Amniotic stem cell (primary cell): Measurements from ENCODE around the gene ARMC3.

Experiments
- DNase-seq: peaks from one replicate; lab custom pipeline; 2025; lab: John Stamatoyannopoulos, UW

ARMC3 gene

DNA sequence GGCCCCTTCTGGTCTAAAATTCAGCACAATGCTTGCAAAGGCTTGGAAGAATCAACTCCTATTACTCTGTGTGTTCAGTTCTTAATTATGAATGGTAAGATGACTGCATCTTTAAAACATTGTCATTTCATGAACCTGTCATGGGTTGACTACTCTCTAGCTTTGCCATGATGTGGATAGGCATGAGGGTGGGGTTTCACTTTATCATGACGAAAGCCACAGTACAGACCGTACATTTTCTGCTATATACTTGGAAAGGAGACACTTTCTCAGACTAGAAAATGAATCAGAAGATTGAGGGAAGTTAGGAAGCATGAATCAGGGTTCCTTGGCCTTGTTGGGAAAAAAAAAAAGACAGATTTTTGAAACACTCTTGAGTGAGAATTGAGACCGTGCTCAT lies 147.8 kb downstream of the ARMC3 start:
- no peak for DNase-seq

DNA sequence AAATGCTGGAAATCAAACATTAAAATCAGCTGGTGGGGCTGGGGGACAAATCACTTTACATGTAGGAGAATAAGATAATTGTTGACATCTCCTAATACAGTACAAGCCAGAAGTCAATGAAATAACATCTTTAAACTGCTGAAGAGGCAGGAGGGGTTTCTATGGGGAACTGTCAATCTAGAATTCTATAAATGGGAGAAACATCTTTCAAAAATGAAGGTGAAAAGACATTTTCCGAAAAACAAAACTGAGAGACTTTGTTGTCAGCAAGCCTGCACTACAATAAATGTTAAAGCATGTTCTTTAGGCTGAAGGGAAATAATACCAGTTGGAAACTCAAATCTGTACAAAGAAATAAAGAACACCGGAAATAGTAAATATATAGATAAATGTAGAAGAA lies 150.3 kb downstream of the ARMC3 start:
- no peak for DNase-seq

DNA sequence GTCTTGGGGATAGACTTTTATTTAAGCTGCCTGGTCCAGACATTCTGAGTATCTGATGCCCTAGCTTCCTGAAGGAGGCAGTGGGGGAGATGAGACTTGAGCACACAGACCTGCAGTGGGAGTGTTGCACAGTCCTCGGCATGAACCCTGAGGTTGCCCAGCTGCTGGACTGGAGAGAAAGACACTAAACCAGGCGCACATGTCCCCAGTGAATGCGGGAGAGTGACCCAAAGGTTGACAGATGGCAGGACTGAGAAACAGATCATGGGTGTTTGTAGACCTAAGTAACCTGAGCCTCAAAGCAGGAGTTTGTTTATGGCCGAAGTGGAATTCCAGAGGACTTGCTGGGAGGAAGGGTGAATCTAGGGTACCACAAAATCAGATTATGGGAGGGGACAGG lies 151.8 kb downstream of the ARMC3 start:
- DNase-seq: no peak

GRCh38 chr10:23080262-23080661 lies 152.4 kb downstream of the ARMC3 start:
- DNase-seq: no peak

GRCh38 chr10:23081221-23081750 lies 153.4 kb downstream of the ARMC3 start:
- no peak for DNase-seq

DNA sequence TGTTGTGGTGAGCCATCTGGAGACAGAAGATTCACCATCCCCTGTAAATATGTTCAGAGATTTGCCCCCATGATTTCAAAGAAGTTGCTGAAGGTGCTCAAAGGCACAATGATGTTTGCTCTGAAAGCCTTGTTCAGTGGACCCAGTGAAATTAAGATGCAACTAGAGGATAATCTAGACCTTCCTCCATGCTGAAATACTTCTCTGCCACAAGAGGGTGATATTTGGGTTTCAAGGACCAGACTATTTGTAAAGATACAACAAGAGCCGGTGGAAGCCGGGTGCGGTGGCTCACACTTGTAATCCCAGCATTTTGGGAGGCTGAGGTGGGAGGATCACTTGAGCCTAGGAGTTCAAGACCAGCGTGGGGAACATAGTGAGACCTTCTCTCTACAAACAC lies 154.0 kb downstream of the ARMC3 start:
- no peak for DNase-seq
